ENCODE measurements around the gene GAL3ST3.

Gene GAL3ST3

GRCh38 chr11:65992056-65992455, 56.9 kb downstream of the GAL3ST3 start:
- Histone ChIP-seq H4K20me1 (peaks cover 4% of the 10 kb centered on the region; the same call in 1 of the 2 replicates), H3K4me3 (no peak overlapping the region), H3K27ac (no peak overlapping the region), H3K36me3 (peaks cover 36% of the 10 kb centered on the region), H3K4me1 (peaks cover 20% of the 10 kb centered on the region), H3K9ac (no peak overlapping the region), H3K4me2 (no peak overlapping the region), H3K9me3 (no peaks in the 10 kb centered on the region), H3K27me3 (no peaks in the 10 kb centered on the region)
- no peak for TF ChIP-seq Cebpa-rat (IDR thresholded peaks at IDR 0.05)
